Stimulated activated CD8-positive, alpha-beta memory T cell treated with anti-CD3 and anti-CD28 coated beads, Interleukin-7, amount 100 ng/mL, for 1 hour (primary cell): ENCODE results near the gene LRRC10B.

Source experiments
- DNase-seq, 2 donors: peaks; one replicate each; pipeline ENCODE4 v3.0.0-alpha.2; 2020; ENCODE audit warnings: low read depth in 2 of 2

The LRRC10B gene

DNA sequence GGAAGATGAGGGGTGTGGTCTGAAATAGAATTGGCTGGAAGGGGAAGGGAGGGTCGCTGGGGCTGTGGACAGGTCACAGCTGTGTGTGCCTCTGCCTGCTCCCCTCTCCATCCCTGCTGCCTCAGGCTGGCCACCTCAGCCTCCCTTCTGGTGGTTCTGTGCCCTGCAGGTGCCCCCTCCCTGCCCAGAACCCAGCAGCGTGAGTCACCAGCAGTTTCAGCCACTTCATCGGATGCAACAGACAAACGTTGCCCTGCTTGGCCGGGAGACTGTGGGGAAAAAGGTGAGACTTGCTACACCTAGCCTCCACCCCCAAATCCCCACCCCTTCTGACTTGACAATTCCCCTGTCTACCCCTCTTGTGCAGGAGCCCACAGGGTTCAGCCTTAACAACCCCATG is 21.8 kb upstream of the LRRC10B start:
- DNase-seq, result no peak

DNA sequence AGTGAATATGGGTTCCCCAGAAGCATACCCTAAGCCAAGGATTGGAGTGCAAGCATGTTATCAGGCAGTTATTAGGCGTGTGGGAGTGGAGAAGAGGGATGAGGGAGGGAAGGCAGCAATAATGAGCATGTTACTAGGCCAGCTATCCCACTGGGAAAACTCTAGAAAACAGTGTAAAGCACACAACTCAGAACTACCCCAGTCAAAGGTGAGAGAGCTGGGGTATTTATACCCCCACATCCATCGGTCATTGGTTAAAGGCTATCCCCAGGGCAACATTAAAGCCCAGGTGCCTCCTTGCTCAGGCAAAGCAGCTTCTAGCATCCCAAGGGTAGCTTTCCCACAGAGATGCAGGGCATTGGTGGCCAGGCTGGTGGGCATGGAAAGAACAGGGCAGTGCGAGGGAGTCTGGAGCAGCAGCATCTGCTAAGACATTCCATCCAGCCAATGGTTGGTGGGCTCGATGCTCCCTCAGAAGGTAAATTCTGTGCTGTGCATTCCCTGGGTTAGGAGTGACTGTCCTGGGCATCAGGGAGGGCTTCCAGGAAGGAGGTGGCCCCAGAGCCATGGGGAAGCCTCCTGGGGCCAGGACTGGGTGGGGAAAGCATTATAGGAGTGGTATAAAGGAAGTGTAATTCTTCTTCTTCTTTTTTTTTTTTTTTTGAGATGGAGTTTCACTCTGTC is 21.1 kb upstream of the LRRC10B start:
- no peak for DNase-seq

DNA sequence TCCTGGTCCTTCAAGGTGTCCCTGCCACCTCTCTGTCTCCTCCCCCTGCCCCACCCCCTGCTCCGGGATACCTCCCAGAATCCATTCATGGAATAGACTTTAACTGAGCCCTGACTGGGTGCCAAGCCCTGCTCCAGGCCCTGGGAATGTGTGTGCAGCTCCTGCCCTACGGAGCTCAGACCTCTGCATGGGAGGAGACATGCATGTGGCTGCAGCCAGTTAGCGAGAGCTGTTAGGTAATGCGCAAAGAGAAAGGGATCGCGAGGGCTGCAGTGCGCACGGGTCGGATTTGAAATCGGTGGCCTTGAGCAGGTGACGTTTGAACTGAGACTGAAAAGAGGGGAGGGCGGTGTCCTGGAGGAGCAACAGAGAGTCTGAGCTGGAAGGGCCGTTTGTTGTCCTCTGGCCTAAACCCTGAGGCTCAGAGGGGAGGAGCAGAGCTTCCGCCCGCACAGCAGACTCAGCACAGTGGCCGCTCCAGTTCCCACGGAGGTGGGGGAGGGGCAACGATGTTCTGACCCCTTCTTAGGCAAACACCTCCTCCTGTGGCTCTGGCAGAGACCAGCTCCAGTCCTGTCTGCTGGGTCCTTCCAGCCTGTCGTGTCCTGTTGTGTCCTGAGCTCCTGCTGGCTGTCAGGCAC is 19.8 kb upstream of the LRRC10B start:
- DNase-seq, result no peak

DNA sequence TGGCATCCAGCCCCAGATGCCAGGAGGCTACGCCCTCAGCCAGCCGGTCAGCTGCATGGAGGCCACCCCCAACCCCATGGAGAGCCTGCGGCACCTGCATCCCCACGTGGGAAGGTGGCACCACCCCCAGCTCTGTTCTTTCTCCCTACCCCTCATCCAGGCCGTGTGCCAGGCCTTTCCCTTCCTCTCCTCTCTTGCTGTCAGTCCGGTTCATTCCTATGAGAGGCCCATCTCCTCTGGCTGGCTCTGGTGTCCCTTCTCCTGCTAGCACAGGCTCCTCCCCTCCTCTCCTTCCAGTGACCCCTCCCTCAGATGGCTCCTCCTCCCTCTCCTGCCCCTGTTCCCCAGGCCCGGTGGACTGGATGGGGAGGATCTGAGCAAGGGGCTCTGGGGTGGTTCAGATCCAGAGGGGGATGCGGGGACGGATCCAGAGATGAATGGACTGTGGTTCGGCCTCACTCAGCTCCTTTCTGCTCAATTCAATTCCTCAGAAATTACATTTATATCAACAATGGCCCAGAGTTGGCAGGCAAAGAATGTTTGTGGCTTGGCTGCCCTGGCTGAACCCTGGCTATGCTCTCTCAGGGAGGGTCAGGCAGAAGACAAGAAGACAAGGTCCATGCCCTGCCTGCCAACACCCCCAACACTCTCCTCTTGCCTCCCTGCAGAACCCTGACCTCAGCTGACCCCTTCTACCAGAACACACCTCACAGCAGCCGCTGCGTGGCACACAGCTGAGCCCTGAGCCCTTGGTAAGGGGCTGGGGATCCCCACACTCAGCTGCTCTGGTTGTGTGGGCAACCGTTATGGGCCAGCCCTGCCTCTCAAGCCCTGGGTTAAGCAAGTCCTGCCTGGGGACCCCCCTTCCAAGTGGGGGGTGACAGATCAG is 18.5 kb upstream of the LRRC10B start:
- DNase-seq, result no peak

DNA sequence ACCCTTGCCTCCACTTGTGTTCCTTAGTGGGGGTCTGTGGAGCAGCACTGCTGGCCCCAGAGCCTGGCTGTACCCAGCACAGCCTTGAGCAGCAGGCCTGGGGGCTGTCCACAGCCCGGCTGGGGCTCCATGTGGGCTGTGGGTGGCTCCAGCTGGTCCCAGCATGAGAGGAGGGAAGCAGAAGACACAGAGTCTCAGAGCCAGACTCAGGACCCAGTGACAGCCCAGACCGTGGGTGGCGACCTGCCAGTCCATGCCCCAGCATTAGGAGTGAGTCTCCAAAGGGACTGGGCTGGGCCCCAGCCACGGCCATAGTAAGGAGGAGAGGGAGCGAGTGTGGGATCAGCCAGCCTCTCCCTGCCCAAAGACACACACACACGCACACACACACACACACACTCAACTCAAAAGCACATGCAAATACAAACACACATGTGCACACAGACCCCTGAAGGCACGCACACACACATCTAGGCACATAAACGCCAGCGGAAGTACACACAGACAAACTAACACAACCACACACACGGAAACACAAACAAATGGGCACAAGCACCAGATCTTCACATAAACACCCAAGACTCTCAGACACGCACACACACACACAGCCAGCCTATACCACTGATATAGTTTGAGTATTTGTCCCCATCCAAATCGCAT is 16.7 kb upstream of the LRRC10B start:
- DNase-seq, result no peak

DNA sequence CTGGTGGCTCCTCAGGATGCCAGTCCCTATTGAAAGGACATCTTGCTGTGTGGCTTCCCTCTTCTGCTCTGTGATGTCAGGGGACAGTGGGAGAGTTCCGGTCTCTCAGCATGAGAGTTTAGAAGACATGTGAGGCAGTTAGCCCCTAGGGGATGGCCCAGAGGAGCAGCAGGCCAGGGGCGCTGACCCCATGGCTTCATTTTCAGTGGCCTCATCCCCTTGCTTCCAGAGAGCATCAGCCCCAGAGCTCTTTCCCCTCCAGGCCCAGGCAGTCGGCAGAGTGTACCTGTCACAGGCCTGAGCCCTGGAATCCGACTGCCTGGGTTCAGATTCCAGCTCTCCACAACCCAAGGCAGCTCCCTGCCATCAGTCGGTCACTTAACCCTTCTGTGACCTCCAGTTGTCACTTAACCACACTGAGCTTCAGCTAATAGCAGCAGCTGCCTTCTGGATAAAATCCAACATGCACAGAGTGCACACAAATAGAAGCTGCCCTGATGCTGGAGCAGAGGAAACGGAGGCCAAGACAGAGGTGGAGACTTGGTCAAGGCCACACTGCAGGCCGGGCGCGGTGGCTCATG is 14.1 kb upstream of the LRRC10B start:
- no peak for DNase-seq

DNA sequence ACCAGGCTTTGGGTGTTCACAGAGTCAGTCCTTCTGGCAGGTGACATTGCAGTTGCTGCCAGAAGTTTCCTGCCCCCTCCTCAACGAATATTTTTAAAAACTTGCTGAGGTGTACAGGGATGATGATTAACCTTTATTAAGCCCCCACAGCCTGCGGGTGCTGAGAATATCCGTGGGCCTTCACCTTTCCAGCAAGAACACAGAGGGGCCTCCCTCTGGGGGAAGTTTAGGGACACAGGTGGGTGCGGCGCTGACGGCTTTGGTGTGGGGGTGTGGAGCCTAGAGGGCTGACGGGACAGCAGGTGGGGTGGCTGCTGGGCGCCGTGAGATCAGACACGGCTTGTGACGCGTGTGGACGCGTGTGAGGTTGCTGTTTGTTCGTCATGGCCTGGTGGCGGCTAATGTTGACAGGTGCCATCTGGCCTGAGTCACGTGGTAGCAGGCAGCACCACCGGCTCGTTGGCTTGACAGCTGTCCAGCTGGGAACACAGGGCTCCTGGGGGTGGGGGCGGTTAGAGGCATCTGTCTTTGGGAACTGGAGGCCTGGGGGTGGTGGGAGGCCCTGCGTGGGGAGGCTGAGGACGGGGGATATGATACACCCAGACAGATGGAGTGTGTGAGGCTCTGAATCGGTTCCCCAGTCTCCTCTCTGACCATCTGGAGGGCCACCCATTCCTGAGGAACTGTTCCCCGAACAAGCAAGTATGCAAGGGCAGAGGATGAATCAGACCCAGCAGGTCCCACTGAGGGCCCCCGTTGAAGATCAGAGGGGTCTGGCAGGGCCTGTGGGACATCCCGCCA is 12.5 kb upstream of the LRRC10B start:
- no peak for DNase-seq

DNA sequence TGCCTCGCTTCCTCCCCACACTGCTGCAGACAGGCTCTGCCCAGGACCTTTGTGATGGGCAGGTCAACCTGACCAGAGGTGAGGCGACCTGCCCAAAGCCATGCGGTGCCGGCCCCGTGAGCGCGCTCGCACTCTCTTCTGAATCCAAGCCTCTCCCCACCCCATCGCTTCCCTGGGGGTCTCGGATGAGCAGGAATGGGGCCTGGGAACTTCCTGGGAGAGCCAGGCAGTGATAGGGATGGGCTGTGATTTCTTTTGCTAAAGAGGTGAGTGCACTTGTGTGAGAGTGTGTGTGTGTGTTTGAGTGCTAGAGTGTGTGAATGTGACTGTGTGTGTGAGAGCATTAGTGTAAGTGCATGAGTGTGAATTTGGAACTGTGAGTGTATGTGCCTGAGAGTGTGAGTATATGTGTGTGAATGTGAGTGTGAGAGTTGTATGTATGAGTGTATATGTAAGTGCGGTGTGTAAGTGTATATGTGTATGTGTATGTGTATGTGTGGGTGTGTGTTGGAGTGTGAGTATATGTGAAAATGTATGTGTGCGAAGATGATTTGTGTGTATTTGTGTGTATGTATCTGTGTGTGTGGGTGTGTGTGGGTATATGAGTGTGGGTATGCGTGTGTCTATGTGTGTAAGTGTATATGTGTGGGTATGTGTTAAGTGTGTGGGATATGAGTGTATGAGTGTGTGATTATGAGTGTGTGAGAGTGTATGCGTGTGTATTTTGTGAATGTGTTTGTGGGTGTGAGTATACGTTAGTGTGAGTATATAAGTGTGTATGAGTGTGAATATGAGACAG is 11.7 kb upstream of the LRRC10B start:
- no peak for DNase-seq

DNA sequence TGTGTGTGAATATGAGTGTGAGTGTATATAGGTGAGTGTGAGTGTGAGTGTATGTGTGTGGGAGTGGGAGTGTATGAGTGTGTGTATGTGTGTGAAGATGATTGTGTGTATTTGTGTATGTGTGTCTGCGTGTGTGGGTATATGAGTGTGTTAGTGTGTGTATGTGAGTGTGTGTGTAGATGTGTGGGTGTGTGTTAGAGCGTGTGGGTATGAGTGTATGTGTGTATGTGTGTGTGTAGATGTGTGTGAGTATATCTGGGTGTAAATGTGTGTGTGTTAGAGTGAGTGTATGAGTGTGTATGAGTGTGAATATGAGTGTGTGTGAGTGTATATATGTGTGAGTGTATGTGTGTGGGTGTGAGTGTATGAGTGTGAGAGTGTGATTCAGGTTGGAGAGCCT is 11.1 kb upstream of the LRRC10B start:
- no peak for DNase-seq

DNA sequence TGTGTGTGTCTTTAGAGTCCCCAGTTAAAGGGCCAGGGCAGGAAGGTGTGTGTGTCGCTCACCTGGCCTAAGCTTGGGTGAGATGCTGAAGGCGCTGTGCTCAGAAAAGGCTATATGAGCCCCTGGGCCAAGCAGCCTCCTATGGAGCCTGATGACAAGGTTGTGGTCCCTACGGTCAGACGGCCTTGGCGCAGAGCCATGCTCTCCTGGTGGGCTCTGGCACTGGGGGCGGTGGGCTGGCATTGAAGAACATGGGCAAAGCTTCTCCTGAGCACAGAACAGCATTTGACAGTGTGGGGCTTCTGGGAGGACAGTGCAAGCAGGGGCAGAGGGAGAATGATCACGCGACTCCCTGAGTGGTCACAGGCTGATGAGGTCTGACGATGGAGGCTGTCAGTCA is 10.7 kb upstream of the LRRC10B start:
- no peak for DNase-seq

DNA sequence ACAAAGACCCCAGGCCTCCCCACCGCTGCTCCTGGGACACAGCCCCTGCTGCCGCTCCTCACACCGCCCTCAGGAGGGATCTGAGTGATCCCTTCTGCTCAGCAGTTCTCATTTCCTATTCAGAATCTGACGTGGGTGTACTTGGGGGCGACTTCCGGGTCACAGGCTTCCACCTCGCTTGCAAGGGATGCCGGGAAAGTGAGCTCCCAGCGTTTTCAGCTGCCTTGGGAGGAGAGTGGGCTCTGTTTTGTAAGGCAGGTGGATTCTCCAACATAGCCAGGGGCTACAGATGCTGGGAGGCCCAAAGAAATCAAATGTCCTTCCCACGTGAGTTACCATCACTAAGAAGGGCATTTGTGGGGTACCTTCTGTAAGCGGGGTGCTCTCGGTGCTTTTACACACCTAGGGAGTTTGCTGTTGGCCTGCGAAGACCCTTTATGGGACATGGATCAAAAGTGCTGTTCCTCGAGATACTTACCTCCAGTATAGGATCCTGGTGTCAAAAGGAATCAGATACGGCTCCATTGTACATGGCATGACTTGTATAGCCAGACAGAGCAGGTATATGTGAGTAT is 9.7 kb upstream of the LRRC10B start:
- DNase-seq, result no peak

DNA sequence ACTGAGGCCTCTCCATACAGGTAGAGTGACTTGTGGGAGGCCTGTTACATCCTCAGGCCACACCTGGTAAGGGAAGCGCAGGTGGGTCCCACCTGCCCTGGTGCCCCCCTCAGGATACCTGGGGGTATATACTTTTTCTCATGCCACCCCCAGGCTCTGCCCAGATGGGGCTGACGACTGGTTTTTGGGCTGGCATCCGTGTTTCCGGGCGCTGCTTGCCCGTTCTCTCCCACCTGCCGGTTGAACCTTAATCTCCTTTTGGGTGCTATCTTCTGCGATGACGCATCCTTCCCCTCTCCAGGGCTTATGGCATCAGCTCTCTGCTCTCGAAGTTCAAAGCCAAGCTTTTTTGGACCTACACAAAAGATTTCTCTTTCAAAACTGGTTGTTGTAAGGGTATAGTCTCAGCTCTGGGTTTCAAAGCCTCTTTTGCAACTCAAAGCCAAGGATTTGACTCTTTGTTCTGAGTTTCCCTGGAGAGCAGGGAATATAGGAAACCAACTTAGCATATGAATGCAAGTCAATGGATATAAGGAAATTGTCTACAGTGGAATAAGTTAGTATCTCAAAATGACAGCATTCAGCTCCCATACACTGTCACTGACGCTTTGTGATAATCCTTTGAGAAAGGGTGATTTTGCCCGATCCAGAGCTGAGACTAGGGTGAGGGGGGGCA is 8.6 kb upstream of the LRRC10B start:
- no peak for DNase-seq

DNA sequence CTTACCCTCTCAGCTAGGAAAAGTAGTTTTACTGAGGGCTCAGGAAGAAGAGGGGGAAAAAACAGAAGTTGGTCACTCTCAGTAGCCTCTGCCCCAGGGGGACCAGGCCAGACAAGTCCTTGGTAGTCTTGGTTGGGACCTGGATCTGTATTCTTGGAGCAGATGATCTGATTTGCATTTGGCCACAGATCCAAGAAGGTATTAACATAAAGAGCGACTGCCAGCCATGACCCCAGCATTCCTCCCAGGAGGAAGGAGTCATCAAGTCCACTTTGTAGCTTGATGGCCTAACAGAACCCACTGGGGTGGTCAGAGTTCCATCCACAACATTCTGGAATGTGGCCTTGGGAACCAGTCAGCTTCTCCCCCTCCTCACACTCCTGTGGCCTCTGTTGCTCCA is 6.0 kb upstream of the LRRC10B start:
- no peak for DNase-seq

DNA sequence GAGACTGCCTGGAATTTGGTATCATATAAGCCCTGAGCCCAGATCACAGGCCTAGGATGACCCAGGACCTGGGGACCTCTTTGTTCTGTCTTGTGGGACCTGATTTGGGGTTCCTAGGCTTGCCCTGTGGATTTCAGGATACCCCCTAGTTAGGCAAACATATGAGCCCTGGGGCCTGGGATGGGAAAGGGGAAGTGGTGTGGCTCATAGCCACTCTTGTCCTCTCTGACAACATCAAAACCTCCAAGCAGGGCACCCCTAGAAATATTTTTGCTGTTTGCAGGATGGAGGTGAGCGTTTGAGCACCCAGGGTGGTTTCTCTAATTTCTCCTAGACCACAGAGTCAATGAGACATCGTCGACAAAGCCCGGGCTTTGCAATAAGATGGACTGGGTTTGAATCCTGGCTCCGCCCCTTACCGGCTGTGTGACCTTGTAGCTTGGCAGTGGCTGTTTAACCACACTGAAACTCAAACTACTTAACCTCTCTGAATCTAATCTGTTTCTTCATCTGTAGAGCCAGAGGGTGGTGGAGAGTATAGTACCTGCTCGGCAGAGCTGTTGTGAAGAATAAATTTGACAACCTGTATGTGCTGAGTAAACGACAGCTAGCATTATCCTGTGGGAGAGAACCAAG is 5.3 kb upstream of the LRRC10B start:
- DNase-seq, result no peak

DNA sequence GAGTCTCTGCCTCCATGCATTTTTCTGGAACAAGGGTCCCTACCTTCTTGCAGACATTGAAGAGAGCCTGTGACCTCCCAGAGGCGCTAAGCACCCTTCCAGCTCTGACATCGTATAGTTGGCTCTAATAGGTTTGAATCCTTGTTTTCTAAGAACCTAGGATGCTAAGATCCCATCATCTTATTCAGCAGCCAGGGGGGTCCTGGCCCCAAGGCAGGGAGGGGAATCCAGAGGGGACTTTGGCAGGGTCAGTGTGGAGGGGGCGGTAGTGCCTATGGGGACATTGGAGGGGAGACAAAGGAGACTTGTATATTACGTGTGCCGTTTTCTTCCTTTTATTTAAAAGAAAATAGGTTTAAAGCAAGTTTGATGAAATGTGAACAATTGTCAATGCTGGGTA is 3.4 kb upstream of the LRRC10B start:
- no peak for DNase-seq

DNA sequence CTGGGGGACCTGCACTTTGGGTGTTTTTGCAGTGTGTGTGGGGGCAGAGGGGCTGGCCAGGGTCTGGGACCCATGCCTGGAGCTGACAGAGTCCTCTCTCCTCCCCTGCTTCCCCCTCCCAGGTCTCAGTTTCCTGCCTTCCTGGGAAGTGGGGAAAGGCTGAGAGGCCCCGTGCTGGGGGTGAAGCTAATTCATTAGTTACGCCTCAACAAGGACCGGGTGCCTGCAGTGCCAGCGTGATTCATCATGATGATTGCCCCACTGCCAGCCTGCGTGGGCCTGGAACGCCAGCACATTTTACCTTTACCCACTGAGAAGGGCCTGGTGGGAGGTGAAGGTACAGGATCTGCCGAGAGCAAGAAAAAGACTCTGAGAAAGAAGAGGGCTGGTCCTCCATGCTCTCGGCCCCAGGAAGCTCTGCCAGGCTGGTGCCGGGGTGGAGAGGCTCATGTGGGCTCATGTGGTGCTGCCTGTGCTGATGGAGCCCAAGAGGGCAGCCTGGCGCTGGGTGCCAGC is 2.9 kb upstream of the LRRC10B start:
- DNase-seq, result no peak

DNA sequence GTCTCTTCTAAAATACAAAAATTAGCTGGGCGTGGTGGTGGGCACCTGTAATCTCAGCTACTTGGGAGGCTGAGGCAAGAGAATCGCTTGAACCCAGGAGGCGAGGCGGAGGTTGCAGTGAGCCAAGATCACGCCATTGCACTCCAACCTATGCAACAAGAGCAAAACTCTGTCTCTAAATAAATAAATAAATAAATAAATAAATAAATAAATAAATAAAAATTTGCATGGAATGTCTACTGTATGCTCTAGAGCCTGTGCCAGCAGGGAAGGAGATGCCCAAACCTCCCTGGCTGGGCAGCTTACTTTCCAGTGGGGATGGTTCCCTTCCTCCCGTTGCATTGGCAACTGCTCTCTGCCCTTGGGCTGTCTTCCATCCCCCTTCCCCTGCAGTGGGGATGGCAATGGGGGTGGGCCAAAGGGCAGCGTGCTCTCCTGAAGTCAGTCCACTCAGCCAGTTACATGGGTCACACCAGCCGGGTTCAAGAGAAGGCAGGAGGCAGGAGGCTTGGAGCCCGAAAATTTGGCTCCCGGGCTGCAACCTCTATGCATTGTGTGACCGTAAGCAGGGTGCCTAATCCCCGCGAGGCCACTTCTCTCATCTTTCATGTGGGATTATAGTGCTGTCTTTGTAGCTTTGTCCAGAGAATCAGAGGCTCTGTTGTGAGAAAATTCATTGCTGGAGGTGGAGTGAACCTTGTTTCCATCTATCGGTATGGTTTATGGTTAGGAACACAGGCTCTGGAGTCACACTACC is 1.4 kb upstream of the LRRC10B start:
- DNase-seq, result no peak
